HepG2 (cell line): ENCODE data around the gene TBL3. TPM values are rescaled to one million over a fixed set of nuclear protein-coding genes. Genes with fewer than 3 reads are reported as not detected.
A peak's percentile ranks its signal among the peaks of the same experiment; 100 is the strongest.

Experiments used
- ARNTL ChIP-seq: sonication (generic); formaldehyde crosslinking; IDR thresholded peaks from 2 replicates; pipeline ENCODE4 v1.4.0; 2020; ENCODE audit warnings: mild to moderate bottlenecking, missing genetic modification reagents
- DNMT3B ChIP-seq: conservative IDR thresholded peaks from 2 replicates; pipeline ENCODE4 v1.6.1; 2016; ENCODE audit warnings: missing biosample characterization, control low read depth
- HNRNPLL ChIP-seq: fragments of 200-400 bp; formaldehyde crosslinking; IDR thresholded peaks from 2 replicates; pipeline ENCODE4 v1.6.1; 2017; ENCODE audit warnings: mild to moderate bottlenecking, low read depth, low read length; ENCODE audit not compliant: poor library complexity, severe bottlenecking
- HOXA5 ChIP-seq: sonication (generic); formaldehyde crosslinking; IDR thresholded peaks from 2 replicates; pipeline ENCODE4 v1.4.0; 2020; ENCODE audit warnings: missing genetic modification reagents
- KMT2A ChIP-seq: sonication (generic); formaldehyde crosslinking; IDR thresholded peaks from 2 replicates; pipeline ENCODE4 v1.4.0; 2020; ENCODE audit warnings: missing genetic modification reagents
- NFYC ChIP-seq: IDR thresholded peaks from 2 replicates; pipeline ENCODE4 v1.6.1; 2016; ENCODE audit warnings: missing genetic modification reagents, missing compliant biosample characterization
- NONO ChIP-seq, 2 experiments: fragments of 450-650 bp in 1 of 2; sonication (generic) in 1 of 2; formaldehyde crosslinking in 1 of 2; IDR thresholded peaks in 1 of 2; conservative IDR thresholded peaks in 1 of 2; 2 replicates each; pipeline versions ENCODE4 v1.6.1 to v1.8.0; 2017 to 2022; ENCODE audit warnings: mild to moderate bottlenecking in 1 of 2, missing genetic modification reagents in 1 of 2, moderate library complexity in 1 of 2
- TARDBP ChIP-seq: sonication (generic); formaldehyde crosslinking; IDR thresholded peaks from 2 replicates; pipeline ENCODE4 v1.8.0; 2022; ENCODE audit warnings: mild to moderate bottlenecking, missing genetic modification reagents
- TBL1XR1 ChIP-seq: fragments of 150-350 bp; IDR thresholded peaks from 2 replicates; pipeline ENCODE4 v1.6.1; 2014; ENCODE audit warnings: borderline replicate concordance, low read length; ENCODE audit not compliant: partially characterized antibody
- TEAD3 ChIP-seq: optimal IDR thresholded peaks from 2 replicates; pipeline ENCODE3; 2016; ENCODE audit warnings: borderline replicate concordance
- THAP11 ChIP-seq: IDR thresholded peaks from 2 replicates; pipeline ENCODE4 v1.6.1; 2016; ENCODE audit warnings: missing biosample characterization, missing genetic modification reagents
- YEATS2 ChIP-seq: sonication (generic); formaldehyde crosslinking; IDR thresholded peaks from 2 replicates; pipeline ENCODE4 v1.4.0; 2020; ENCODE audit warnings: missing genetic modification reagents, borderline replicate concordance
- ZGPAT ChIP-seq: IDR thresholded peaks from 2 replicates; pipeline ENCODE4 v1.6.1; 2016; ENCODE audit warnings: mild to moderate bottlenecking
- ZNF24 ChIP-seq: fragments of 450-650 bp; IDR thresholded peaks from 2 replicates; pipeline ENCODE4 v1.6.1; 2017; ENCODE audit warnings: antibody characterized with exemption, mild to moderate bottlenecking
- ZNF33B ChIP-seq: sonication (generic); formaldehyde crosslinking; IDR thresholded peaks from 2 replicates; pipeline ENCODE4 v1.5.1; 2020; ENCODE audit warnings: mild to moderate bottlenecking, missing genetic modification reagents
- ZNF354B ChIP-seq: sonication (generic); formaldehyde crosslinking; IDR thresholded peaks from 2 replicates; pipeline ENCODE4 v1.8.0; 2022; ENCODE audit warnings: mild to moderate bottlenecking, missing genetic modification reagents
- ZNF547 ChIP-seq: sonication (generic); formaldehyde crosslinking; IDR thresholded peaks from 2 replicates; pipeline ENCODE4 v1.5.1; 2020; ENCODE audit warnings: mild to moderate bottlenecking, missing genetic modification reagents
- ZNF737 ChIP-seq: sonication (generic); formaldehyde crosslinking; IDR thresholded peaks from 2 replicates; pipeline ENCODE4 v1.5.0; 2020; ENCODE audit warnings: missing genetic modification reagents, mild to moderate bottlenecking, borderline replicate concordance
- ZNF766 ChIP-seq: sonication (generic); formaldehyde crosslinking; IDR thresholded peaks from 2 replicates; pipeline ENCODE4 v1.5.0; 2020; ENCODE audit warnings: missing genetic modification reagents, borderline replicate concordance
- polyA plus RNA-seq, 8 experiments: library from polyadenylated mRNA; depleted of rRNA in 3 of 8; stranded (reverse) in 7 of 8; unstranded in 1 of 8; fragments of >200 nt; fragmentation: Illumina TruSeq in 4 of 8; extraction: Trizol in 4 of 8; gene quantifications; 2 replicates each; pipeline versions ENCODE4 v1.2.1 to v1.2.3, GENCODE V29; 2011 to 2016; ENCODE audit warnings: low read depth in 4 of 8, missing spikeins in 1 of 8, mixed read lengths in 1 of 8; ENCODE audit not compliant: insufficient read depth in 1 of 8
- total RNA-seq, 5 experiments: library from RNA; depleted of rRNA; stranded (reverse); fragments of >200 nt; fragmentation: Illumina TruSeq; extraction: Trizol; gene quantifications; 2 replicates each; pipeline ENCODE4 v1.2.3, GENCODE V29; 2016; ENCODE audit warnings: low read depth in 1 of 5
- TF ChIP-seq, protein P1 (sequence below): sonication (generic); formaldehyde crosslinking; IDR thresholded peaks from 2 replicates; pipeline ENCODE4 v1.5.0; 2020; ENCODE audit warnings: mild to moderate bottlenecking, missing genetic modification reagents
- TF ChIP-seq, protein P2 (sequence below): sonication (generic); formaldehyde crosslinking; IDR thresholded peaks from 2 replicates; pipeline ENCODE4 v1.8.0; 2022; ENCODE audit warnings: mild to moderate bottlenecking, missing genetic modification reagents, moderate library complexity
- TF ChIP-seq, protein P3 (sequence below): sonication (generic); formaldehyde crosslinking; IDR thresholded peaks from 2 replicates; pipeline ENCODE4 v1.8.1; 2023; ENCODE audit warnings: mild to moderate bottlenecking, missing genetic modification reagents, borderline replicate concordance
- TF ChIP-seq, protein P4 (sequence below): sonication (generic); formaldehyde crosslinking; IDR thresholded peaks from 2 replicates; pipeline ENCODE4 v1.8.1; 2023; ENCODE audit warnings: mild to moderate bottlenecking, moderate library complexity, missing genetic modification reagents

Gene TBL3
- total and polyA plus RNA-seq, 2 of the 13 experiments (the other 11 are each of a cell fraction or from before 2014, with no cell fraction given) = 16.8 to 38.0 TPM

DNA sequence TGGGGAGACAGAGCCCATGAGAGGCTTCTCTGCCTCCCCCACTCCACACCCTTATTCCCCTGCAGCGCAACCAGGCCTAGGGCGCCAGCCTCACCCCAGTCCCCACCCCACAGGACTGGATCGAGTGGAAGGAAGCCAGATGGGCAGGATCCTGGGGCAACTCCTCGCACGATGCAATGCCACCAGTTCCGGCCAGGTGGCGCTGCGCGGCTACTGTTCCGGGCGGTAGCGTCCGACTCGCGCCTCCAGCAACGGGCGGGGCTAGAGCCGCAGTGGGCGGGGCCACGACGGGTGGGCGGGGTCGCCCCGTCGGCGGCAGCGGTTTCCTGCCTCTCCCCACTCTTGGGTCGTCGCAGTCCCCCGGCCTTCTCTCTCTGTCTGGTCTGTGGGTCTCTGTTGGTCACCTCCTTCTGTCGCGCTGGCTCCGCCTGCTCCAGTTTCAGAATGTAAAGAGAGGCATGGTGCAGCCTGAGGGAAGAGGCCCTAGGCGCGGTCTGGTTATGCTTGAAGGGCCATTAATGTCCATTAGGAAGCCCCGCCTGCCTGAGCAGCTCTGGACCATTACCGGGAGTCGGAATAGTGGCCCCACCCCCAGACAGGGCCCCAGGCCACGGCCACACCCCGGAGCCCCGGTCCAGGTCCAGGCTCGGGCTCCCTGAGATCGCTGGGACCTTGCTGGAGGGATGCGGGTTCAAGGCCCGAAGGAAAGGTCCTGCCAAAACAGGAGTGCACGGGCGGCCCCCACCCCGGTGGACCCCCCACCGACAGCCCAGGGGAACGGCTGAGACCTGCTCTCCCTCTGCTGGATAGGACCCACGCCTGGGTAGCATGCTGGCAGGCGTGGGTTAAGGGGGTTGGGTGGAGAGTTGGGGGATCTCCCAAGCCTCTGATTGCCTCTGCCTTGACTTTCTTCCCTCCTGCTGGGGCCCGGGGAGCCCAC, 51.5 kb downstream of the TBL3 start (continued):
- TF ChIP-seq YEATS2 (CRISPR knock-in tag) (peak; percentile 64), TARDBP (CRISPR knock-in tag) (peak; percentile 32; the same call in 1 of the 2 replicates), ZGPAT (CRISPR knock-in tag) (peak; percentile 65), THAP11 (peak; percentile 87), NONO (IDR thresholded peaks at IDR 0.05) (no peak), NONO (CRISPR knock-in tag; conservative IDR thresholded peaks at IDR 0.05) (0 out of 2 replicates have a peak, but pooled peaks have one; percentile 44), ZNF737 (no peak), ARNTL (0 out of 2 replicates have a peak, but pooled peaks have one; percentile 29), TEAD3 (peak; percentile 68), KMT2A (CRISPR knock-in tag) (0 out of 2 replicates have a peak, but pooled peaks have one; percentile 21), ZNF766 (peak; percentile 50; the same call in 1 of the 2 replicates), NFYC (CRISPR knock-in tag) (peak; percentile 34; the same call in 1 of the 2 replicates), DNMT3B (CRISPR knock-in tag) (0 out of 2 replicates have a peak, but pooled peaks have one; percentile 29), ZNF33B (CRISPR knock-in tag) (0 out of 2 replicates have a peak, but pooled peaks have one; percentile 48), HOXA5 (CRISPR knock-in tag) (0 out of 2 replicates have a peak, but pooled peaks have one; percentile 19), ZNF354B (CRISPR knock-in tag) (peak; percentile 57; the same call in 1 of the 2 replicates), HNRNPLL (peak; percentile 49), ZNF547 (CRISPR knock-in tag) (0 out of 2 replicates have a peak, but pooled peaks have one; percentile 36), ZNF24 (no peak), TBL1XR1 (no peak)
- TF ChIP-seq, protein P1, sequence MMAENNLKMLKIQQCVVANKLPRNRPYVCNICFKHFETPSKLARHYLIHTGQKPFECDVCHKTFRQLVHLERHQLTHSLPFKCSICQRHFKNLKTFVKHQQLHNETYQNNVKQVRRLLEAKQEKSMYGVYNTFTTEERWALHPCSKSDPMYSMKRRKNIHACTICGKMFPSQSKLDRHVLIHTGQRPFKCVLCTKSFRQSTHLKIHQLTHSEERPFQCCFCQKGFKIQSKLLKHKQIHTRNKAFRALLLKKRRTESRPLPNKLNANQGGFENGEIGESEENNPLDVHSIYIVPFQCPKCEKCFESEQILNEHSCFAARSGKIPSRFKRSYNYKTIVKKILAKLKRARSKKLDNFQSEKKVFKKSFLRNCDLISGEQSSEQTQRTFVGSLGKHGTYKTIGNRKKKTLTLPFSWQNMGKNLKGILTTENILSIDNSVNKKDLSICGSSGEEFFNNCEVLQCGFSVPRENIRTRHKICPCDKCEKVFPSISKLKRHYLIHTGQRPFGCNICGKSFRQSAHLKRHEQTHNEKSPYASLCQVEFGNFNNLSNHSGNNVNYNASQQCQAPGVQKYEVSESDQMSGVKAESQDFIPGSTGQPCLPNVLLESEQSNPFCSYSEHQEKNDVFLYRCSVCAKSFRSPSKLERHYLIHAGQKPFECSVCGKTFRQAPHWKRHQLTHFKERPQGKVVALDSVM = peak; percentile 36; the same call in 1 of the 2 replicates
- TF ChIP-seq, protein P2, sequence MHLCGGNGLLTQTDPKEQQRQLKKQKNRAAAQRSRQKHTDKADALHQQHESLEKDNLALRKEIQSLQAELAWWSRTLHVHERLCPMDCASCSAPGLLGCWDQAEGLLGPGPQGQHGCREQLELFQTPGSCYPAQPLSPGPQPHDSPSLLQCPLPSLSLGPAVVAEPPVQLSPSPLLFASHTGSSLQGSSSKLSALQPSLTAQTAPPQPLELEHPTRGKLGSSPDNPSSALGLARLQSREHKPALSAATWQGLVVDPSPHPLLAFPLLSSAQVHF = no peak
- TF ChIP-seq, protein P3, sequence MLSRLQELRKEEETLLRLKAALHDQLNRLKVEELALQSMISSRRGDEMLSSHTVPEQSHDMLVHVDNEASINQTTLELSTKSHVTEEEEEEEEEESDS (CRISPR knock-in tag) = no peak
- TF ChIP-seq, protein P4, sequence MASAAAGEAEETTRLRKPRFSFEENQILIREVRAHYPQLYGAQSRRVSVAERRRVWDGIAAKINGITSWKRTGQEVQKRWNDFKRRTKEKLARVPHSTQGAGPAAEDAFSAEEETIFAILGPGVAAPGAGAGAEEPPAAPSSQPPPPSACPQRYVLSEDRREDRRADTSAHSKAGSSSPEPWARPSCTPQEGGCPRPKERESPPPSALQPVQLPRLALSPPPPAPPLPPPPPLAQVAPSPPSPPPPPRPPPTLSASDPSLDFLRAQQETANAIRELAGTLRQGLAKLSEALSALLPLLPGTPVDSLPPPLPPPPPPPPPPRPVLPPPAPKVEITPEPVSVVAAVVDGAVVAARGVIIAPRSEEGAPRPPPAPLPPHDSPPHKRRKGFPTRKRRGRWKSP = peak; percentile 49; the same call in 1 of the 2 replicates
